Natural killer cell (primary cell): ENCODE results near the gene NPHP4. TPM values are rescaled to one million over a fixed set of nuclear protein-coding genes. Genes with fewer than 3 reads are reported as not detected.

Source experiments
- ATAC-seq, 3 donors: fragments of 150-1000 bp in 2 of 3; fragments of 200-7000 bp in 1 of 3; cut with Tn5 transposase; 1 replicate in 1 of 3; 2 replicates in 2 of 3; pipeline ENCODE4 v1.10.0; 2021; ENCODE audit warnings: mild to moderate bottlenecking in 2 of 3, moderate library complexity in 2 of 3
- DNase-seq, 2 donors: peaks; one replicate each; pipeline versions ENCODE4 v3.0.0 to v3.0.0-alpha.2; 2013 to 2021; ENCODE audit warnings: mixed read lengths in 1 of 2
- H3K27ac ChIP-seq: one replicate; pipeline ENCODE4 v1.5.1; 2013; ENCODE audit warnings: mild to moderate bottlenecking, low read length
- H3K27me3 ChIP-seq: one replicate; pipeline ENCODE4 v1.6.1; 2013; ENCODE audit warnings: low read length; ENCODE audit not compliant: control insufficient read depth, insufficient read depth
- H3K36me3 ChIP-seq: one replicate; pipeline ENCODE4 v1.6.1; 2013; ENCODE audit warnings: low read length; ENCODE audit not compliant: control insufficient read depth, insufficient read depth
- H3K4me1 ChIP-seq: one replicate; pipeline ENCODE4 v1.6.1; 2013; ENCODE audit warnings: low read length; ENCODE audit not compliant: control insufficient read depth, insufficient read depth
- H3K4me3 ChIP-seq: one replicate; pipeline ENCODE4 v1.5.1; 2013; ENCODE audit warnings: low read length
- H3K9me3 ChIP-seq: one replicate; pipeline ENCODE4 v1.6.1; 2013; ENCODE audit warnings: low read length; ENCODE audit not compliant: control insufficient read depth, insufficient read depth
- H3K27ac Mint-ChIP-seq, 2 donors: one replicate each; pipeline ENCODE4 v1.8.0; 2022; ENCODE audit warnings: mild to moderate bottlenecking in 2 of 2, mixed read lengths in 2 of 2, moderate library complexity in 1 of 2
- H3K27me3 Mint-ChIP-seq, 2 donors: one replicate each; pipeline ENCODE4 v1.8.0; 2022; ENCODE audit warnings: low read depth in 2 of 2, mixed read lengths in 2 of 2
- H3K36me3 Mint-ChIP-seq: one replicate; pipeline ENCODE4 v1.8.0; 2022; ENCODE audit warnings: mixed read lengths
- H3K4me1 Mint-ChIP-seq, 2 donors: one replicate each; pipeline ENCODE4 v1.8.0; 2022; ENCODE audit warnings: mixed read lengths in 2 of 2
- H3K4me3 Mint-ChIP-seq: one replicate; pipeline ENCODE4 v1.8.0; 2022; ENCODE audit warnings: mild to moderate bottlenecking, moderate library complexity, mixed read lengths
- H3K9me3 Mint-ChIP-seq, 2 donors: one replicate each; pipeline ENCODE4 v1.8.0; 2022; ENCODE audit warnings: mixed read lengths in 2 of 2
- CTCF ChIP-seq: fragments of 200-600 bp; IDR thresholded peaks from one replicate; pipeline ENCODE4 v1.8.0; 2022; ENCODE audit warnings: antibody characterized with exemption
- WGBS: methylation state at CpG from one replicate; pipeline ENCODE4 v1.1.7; 2013; ENCODE audit warnings: missing lambda C conversion rate; ENCODE audit not compliant: insufficient coverage; 5-methylcytosine and 5-hydroxymethylcytosine counted together
- intact Hi-C: fragments of 100-400 bp; cut with micrococcal nuclease; formaldehyde crosslinking; loops from one replicate; pipeline ENCODE4 v1.14.2; 2022
- total RNA-seq, 4 donors: library from RNA; stranded (reverse); fragments of 120-200 nt in 1 of 4; gene quantifications; one replicate each; pipeline versions ENCODE4 v1.2.3 to v1.2.4, GENCODE V29; 2013 to 2022

The NPHP4 gene
- total RNA-seq, 3 donors from 2014 or later (not counting 1 experiment from before 2014, with no cell fraction given), result 6.3 to 14.7 (median 10.1) TPM

GRCh38 chr1:5908461-5909375, 83.5 kb downstream of the NPHP4 start:
- no peak overlapping the region for H3K27ac ChIP-seq
- H3K27me3 ChIP-seq, result no peaks in the 10 kb centered on the region
- Mint-ChIP-seq H3K9me3 (no peaks in the 10 kb centered on the region), H3K36me3 (no peaks in the 10 kb centered on the region), H3K4me3 (no peak overlapping the region), H3K4me1 (no peaks in the 10 kb centered on the region), H3K27me3 (no peaks in the 10 kb centered on the region), H3K27ac (no peak overlapping the region)
- ATAC-seq (no peak), DNase-seq (no peak)
- WGBS, result 93% methylated on average over 35 of the region's 35 CpGs
- H3K4me3 ChIP-seq, result no peak overlapping the region
- TF ChIP-seq CTCF, result no peak
- H3K4me1 ChIP-seq, result no peaks in the 10 kb centered on the region
- intact Hi-C loops, result no loop called here
- H3K9me3 ChIP-seq, result no peaks in the 10 kb centered on the region
- no peaks in the 10 kb centered on the region for H3K36me3 ChIP-seq

GRCh38 chr1:5907966-5908365, 84.3 kb downstream of the NPHP4 start:
- Mint-ChIP-seq H3K9me3 (no peaks in the 10 kb centered on the region), H3K27ac (no peak overlapping the region), H3K27me3 (no peaks in the 10 kb centered on the region), H3K4me1 (no peaks in the 10 kb centered on the region), H3K4me3 (no peak overlapping the region), H3K36me3 (no peaks in the 10 kb centered on the region)
- H3K27me3 ChIP-seq, result no peaks in the 10 kb centered on the region
- DNase-seq (no peak), ATAC-seq (no peak)
- intact Hi-C loops, result no loop called here
- H3K4me1 ChIP-seq, result no peaks in the 10 kb centered on the region
- no peak overlapping the region for H3K4me3 ChIP-seq
- H3K27ac ChIP-seq, result no peak overlapping the region
- H3K36me3 ChIP-seq, result no peaks in the 10 kb centered on the region
- TF ChIP-seq CTCF, result no peak
- 94% methylated on average over 8 of the region's 8 CpGs for WGBS
- H3K9me3 ChIP-seq, result no peaks in the 10 kb centered on the region

GRCh38 chr1:5907386-5907785, 84.8 kb downstream of the NPHP4 start:
- no peak for DNase-seq
- Histone ChIP-seq H3K4me3 (no peak overlapping the region), H3K9me3 (no peaks in the 10 kb centered on the region), H3K4me1 (no peaks in the 10 kb centered on the region), H3K27ac (no peak overlapping the region), H3K27me3 (no peaks in the 10 kb centered on the region), H3K36me3 (no peaks in the 10 kb centered on the region)
- ATAC-seq, result no peak
- WGBS, result 95% methylated on average over 10 of the region's 11 CpGs
- TF ChIP-seq CTCF, result no peak
- Mint-ChIP-seq H3K27me3 (no peaks in the 10 kb centered on the region), H3K9me3 (no peaks in the 10 kb centered on the region), H3K4me3 (no peak overlapping the region), H3K27ac (no peak overlapping the region), H3K4me1 (peaks cover 0 to under 1% of the 10 kb centered on the region in 2 donors), H3K36me3 (no peaks in the 10 kb centered on the region)
- intact Hi-C loops, result no loop called here
